T-helper 1 cell treated with Interleukin-12 subunit alpha and Interleukin-12 subunit beta and Interleukin-4 antibody, amounts not matched to agents 30 ng/mL and 1 ng/mL, for 36 hours (primary cell): ENCODE results near the gene TARS2. TPM values are rescaled to one million over a fixed set of nuclear protein-coding genes. Genes with fewer than 3 reads are reported as not detected.

Experiments used
- intact Hi-C: fragments of 100-400 bp; cut with micrococcal nuclease; formaldehyde crosslinking; loops from one replicate; pipeline ENCODE4 v1.15.1; 2024
- total RNA-seq: library from RNA; stranded (reverse); gene quantifications from 2 replicates; pipeline ENCODE4 v1.2.3, GENCODE V29; 2022

Gene TARS2
- total RNA-seq, 1 donor from 2014 or later: 40.8 TPM

DNA sequence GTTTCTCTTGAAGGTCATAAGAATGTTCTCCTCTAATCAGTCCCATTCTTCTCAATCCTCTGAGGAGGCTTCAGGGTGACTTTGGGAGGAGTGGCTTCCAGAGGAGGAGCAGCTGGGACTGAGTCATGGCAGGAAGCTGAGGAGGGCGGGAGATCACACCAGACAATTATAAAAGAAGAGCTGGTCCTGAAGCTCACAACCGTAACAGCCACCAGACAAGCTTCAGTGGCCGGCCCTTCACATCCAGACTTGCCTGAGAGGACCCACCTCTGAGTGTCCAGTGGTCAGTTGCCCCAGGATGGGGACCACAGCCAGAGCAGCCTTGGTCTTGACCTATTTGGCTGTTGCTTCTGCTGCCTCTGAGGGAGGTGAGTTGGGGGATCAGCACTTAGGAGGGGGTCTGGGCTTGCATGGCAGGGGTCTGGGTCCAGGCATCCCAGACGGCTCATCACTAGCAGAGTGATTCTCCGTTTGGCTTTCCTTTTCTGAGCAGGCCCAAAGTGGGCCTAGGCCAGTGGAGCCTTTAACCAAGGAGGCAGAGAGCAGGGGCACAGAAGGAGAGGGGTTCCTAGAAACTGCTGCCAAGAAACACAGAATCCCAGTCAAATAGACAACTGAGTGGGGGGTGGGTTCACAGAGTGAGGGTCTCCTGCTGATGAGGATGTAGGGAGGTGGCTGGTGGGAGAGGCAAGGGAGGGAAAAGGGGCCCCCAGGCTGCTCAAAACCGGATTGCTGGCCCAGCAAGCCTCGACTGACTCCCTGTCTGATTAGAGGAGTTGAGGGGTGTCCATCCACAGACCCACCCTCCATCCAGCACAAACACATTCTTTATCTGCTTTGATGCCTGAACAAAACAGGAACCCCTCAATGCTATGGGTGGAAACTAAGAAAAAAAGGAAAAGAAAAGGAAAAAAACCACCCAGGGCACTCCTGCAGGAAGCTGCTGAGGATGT, 21.0 kb downstream of the TARS2 start, which contains the start of gene ECM1:
TSS of gene ECM1 (plus strand) at position 198 of the 953 bp plus-strand sequence. CDS start at position 299, 101 bp downstream.
- intact Hi-C loops: loop anchor here (2.0 kb wide), 1 partner anchor 43 kb away; no protein-coding TSS in a partner anchor

DNA sequence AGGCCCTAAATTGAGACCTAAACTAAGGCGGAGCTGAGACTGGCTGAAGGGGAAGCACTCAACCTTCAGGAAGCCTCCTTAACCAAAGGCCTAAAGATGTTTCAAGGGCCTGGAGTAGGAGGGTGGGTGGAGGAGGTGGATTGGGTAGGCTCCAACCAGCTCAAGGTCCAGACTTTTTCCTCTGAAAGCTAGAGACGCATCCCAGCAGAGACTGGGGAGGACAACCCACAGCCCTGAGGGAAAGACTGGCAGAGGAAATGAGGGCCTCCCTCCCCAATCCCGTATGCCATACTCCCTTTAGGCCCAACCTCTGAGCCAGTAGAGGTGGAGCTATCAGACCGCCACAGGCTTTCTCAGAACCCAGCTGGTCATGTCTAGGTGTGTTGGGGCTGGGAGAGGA, 21.8 kb downstream of the TARS2 start:
- intact Hi-C loops: no loop called here

DNA sequence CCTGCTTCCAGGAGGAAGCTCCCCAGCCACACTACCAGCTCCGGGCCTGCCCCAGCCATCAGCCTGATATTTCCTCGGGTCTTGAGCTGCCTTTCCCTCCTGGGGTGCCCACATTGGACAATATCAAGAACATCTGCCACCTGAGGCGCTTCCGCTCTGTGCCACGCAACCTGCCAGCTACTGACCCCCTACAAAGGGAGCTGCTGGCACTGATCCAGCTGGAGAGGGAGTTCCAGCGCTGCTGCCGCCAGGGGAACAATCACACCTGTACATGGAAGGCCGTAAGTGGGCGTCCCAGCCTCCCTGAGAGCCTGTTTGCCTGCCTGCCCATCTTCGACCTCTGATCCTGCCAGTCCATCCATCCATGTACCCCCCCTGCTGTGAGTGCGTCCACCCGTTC, 24.3 kb downstream of the TARS2 start:
- intact Hi-C loops: no loop called here

DNA sequence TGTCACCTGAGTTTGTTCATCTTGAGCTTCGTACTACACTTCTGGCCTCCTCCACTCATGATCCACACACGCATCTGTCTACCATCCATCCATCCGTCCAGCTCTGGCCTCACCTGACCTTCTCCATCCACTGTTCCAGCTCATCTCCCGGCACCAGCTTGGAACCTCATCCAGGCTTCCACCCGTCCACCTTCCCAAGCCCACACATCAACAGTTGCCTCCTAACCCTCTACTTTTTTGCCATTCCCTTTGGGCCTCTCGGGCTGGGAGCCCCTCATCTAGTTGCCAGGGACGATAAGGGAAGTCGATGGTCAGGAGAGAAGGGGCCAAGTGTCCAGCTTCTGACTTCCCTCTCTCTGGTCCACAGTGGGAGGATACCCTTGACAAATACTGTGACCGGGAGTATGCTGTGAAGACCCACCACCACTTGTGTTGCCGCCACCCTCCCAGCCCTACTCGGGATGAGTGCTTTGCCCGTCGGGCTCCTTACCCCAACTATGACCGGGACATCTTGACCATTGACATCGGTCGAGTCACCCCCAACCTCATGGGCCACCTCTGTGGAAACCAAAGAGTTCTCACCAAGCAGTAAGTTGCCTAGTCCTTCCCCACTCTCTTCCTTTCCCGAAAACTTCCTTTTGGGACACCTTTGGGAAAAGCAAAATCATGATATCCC, 24.9 kb downstream of the TARS2 start:
- intact Hi-C loops: no loop called here

DNA sequence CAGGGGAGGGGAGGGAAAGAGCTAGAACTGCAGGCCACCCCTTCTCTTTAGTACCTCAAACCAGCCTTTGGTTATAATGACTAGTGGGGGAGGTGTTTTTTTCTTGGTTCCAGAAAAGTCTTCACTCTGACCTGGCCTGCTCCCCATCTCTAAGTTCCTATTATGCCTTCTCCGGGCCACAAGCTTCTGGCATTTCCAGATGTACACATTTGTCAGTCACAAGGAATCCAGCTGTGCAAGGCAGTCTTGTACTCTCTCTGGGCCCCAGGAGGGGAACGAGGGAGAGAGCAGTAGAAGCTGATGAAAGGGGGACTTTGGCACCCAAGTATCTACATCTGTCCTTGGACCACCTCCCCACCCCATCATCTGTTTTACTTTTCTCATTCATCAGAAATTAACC, 25.6 kb downstream of the TARS2 start:
- intact Hi-C loops: no loop called here

DNA sequence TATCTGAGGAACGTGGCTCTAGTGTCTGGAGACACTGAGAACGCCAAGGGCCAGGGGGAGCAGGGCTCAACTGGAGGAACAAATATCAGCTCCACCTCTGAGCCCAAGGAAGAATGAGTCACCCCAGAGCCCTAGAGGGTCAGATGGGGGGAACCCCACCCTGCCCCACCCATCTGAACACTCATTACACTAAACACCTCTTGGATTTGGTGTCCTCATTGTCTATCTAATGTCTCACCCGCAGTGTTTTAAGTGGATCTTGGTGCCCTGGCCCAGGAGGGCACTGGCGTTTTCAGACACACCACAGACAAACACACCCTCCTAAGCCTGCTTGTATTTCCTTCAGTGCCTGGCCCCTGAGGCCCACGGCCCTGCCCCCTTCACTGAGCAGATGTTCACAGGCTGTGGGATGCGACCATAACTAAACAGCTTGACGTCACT, 26.2 kb downstream of the TARS2 start:
- intact Hi-C loops: no loop called here

DNA sequence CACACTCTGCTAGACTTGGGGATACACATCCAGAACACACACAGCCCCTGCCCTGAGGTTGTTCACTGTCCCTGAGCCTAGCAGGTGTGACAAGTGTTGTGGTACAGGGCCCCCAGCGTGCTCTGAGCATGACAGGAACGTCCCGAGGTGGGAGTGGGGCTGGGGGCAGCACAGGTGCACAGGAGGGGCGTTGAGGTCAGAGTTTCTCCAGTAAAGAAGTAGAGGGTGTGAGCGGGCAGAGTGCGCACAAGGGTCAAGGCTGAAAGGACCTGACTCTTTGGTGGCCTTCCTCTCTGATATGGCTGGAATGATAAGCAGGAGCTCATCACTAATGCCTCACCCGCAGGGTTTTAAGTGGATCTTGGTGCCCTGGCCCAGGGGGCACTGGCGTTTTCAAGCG, 27.0 kb downstream of the TARS2 start:
- intact Hi-C loops: no loop called here

DNA sequence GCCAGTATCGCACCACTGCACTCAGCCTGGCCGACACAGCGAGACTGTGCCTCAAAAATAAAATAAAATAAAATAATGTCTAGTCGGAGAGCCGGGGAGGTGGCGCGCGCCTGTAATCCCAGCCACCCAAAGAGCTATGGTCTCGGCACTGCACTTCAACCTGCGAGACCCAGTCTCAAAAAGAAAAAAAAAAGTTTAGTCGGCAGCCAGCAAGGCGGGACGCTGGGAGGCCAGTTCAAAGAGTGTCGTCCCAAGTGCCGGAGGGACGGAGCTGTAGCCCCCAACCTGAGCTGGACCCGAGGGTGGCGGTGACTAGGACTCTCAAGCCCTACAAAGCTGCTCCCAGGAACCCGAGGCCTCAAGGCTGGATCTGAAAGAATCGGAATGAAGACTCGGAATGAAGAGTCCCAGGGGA, 27.7 kb downstream of the TARS2 start:
- intact Hi-C loops: loop anchor here (1.0 kb wide), 5 partner anchors 28 to 361 kb away; partner anchors contain the start of genes ARNT, MCL1, RPRD2 and TARS2

DNA sequence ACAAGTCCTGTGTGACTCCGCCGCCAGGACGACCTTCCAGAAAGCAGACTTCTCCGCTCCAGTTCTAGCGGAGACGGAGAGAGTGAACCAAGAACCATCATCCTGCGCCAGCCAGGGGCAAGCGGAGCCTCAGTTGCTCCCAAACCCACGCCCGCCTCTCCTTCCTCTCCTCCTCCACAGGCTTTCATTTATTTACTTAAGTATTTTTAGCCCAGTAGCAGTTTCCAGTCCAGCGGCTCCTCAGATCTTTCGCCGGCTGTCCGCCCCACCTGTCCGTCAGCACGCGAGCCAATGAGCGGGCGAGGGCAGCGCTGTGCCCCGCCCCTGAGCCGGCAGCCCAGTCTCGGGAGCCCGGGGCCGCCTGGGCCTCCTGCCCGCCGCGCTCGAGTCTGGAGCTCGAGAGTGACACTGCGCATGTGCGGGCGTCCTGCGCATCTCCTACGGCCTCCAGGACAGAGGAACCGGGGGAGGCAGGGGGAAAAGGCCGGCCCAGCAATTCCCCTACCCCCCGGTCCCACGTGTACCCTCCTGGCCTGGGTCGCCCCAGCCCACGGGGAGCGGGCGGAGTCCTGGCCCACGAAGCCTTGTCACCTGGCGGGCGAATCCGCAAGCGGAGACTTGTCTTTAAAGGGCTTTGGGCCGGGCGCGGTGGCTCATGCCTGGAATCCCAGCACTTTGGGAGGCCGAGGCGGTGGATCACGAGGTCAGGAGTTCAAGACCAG, 28.3 kb downstream of the TARS2 start, which contains the start of gene FALEC:
TSS of gene FALEC (plus strand) at position 425 of the 722 bp plus-strand sequence.
- intact Hi-C loops: loop anchor here (1.0 to 2.0 kb wide), 7 partner anchors 28 to 361 kb away; partner anchors contain the start of genes ARNT, MCL1, RPRD2 and TARS2

DNA sequence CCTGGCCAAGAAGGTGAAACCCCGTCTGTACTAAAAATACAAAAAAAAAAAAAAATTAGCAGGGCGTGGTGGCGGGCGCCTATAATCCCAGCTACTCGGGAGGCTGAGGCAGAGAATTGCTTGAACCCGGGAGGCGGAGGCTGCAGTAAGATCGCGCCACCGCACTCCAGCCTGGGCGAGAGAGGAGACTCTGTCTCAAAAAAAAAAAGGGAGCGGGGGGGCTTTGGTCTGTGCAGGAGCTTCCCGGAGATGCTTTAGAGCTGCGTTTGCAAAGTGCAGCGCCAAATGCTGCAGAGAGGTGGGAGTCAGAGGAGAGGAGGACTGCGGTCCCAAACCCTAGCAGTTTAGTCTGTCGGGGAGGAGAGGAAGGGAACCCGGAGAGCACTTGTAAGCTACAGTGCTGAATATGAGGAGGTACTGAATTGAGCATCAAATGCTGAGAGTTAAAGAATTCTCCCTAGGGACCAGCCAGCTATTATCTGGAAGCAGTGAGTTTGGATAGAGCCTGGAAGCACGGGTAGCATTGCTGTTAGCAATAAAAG, 28.9 kb downstream of the TARS2 start:
- intact Hi-C loops: loop anchor here (1.0 to 2.0 kb wide), 2 partner anchors 45 to 261 kb away; no protein-coding TSS in a partner anchor

DNA sequence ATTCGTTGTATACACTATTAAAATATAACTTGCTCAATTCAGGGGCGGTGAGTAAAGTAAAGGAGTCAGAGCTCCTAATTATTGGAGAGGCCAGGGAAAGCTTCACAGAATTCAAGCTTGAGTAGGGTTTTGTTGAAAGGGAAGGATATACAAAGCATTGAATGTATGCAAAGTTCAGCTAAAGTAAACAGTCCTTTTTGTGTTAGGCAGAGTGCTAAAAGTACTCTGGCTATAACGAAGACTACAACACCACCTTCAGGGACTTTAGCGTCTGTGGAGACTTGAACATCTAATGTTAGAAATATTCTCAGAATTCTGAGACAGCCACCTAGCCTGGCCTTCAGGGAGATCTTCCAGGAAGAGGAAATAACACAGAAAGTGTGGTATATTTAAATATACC, 29.4 kb downstream of the TARS2 start:
- intact Hi-C loops: loop anchor here (1.0 to 2.0 kb wide), 2 partner anchors 44 to 261 kb away; no protein-coding TSS in a partner anchor

DNA sequence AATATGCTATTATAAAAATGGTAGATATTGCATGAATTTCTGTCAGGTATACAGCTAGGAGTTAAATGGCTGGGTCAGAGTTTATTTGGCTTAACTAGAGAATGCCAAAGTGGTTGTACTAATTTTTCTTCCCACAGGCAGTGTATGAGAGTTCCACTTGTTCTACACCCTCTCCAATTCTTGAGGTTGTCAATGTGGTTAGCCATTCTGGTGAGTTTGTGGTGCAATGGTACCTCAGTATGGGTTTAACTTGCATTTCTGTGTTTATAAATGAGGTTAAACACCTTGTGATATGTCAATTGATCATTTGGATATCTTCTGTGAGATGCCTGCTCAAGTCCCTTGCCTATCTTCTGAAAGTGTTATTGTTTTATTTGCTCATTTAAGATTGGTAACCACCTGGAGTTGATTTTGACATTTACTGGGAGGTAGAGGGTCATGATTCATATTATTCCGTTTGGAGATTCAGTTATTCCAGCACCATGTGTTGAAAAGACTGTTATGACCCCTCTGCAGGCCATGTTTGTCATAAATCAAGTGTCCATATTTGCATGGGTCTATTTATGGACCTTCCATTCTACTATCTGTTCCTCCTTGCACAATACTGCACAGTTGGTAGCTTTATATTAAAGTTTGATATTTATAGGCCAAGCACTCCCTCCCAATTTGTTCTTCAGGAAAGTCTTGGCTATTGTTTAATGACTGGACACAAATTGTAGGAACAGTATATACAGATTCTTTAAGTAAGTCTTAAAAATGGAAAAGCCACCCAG, 34.2 kb downstream of the TARS2 start:
- intact Hi-C loops: no loop called here

DNA sequence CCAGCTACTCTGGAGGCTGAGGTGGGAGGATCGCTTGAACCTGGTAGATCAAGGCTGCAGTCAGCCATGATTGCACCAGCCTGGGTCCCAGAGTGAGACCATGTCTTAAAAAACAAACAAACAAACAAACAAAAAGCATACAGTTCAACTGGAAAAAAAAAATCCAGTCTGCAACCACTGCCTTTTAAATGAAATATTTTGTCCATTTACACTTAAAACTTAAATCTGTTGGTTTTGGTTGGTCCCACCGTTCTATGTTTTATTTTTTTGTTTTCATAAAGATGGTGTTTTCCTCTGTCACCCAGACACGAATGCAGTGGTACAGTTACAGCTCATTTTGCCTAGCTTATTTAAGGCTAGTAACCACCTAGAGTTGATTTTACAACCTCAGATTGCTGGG, 38.1 kb downstream of the TARS2 start:
- intact Hi-C loops: no loop called here

DNA sequence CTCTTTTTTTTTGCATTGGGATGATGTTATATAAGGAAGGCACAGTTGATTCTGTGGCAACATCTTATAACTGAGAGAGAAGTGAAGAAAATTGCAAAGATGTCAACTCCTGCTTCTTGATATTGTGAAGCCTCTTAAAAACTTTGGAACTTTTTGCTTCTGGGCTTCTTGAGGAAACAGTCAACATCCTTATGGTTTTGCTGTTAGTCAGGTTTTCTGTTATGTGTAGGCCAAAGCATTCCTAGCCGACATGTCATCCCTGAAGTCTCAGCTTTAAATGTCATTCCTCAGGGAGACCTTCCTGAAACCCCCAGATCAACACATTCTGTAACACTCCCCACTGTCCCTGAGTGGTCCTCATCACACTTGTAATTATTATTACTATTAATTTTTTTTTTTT, 41.0 kb downstream of the TARS2 start:
- intact Hi-C loops: no loop called here

DNA sequence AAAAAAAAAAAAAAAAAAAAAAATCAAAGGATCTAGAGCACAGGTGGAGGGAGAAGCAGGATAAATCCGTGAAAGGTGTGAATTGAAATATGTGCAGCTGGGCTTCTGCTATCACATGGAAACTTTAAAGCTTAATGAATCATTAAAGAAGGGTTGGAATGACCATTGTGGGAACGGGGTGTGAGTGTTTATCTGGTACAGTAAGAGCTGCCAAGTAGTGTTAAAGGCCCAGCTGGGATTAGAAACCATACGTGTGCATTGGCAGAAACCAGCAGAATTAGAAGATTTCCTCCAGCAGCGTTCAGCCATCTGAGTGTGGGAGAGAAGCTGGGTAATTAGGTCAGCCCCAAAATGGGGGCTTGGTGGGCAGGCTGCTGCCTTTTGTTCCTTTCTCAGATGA, 41.8 kb downstream of the TARS2 start:
- intact Hi-C loops: no loop called here

DNA sequence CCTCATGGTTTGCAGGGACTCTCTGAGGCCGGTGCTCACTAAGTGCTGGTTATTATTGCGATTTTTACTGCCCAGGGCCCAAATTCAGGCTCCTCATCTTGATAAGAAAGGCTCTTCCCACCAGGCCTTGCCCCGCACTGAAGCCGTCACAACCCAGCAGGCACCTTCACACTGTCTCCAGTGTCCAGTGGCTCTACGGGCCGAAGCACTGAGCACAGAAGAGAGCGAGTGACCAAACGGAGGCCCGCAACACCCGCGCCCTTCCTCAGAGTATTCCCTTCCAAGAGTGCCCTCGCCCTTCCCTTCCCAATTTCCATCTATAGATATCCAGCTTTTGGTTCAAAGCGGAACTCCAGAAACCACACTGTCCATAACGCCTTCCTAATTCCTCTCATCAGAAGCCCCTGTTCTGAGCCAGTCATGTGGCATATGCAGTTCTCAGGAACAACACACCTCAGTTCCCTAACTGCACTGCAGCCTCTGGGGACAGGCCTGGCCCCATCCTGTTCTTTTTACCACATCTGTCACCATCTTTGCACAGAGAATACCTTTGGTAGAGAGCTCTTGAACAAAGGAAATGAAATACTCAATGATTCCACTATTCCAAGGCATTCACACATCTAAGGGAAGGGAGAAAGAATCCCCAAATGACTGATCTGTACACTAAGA, 43.4 kb downstream of the TARS2 start:
- intact Hi-C loops: no loop called here

DNA sequence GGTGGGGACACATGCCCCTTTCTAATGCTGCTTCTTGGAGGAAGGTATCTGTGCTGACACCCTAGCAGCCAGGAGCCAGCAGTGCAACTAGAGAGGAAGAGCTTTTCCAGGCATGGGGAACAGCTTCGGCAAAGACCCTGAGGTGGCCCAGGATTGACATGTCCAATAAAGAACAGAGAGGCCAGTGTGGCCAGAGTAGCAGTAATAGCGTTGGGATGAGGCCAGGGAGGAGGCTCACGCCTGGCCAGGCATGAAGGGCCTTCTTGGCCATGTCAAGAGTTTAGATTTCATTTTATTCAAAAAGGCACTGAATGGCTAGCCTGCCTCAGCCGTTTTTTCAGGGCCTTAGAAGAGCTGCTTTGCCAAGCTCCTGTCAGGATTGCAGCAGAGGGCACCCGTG, 45.6 kb downstream of the TARS2 start:
- intact Hi-C loops: loop anchor here (1.0 kb wide), 3 partner anchors 46 to 278 kb away; partner anchors contain the start of gene TARS2

DNA sequence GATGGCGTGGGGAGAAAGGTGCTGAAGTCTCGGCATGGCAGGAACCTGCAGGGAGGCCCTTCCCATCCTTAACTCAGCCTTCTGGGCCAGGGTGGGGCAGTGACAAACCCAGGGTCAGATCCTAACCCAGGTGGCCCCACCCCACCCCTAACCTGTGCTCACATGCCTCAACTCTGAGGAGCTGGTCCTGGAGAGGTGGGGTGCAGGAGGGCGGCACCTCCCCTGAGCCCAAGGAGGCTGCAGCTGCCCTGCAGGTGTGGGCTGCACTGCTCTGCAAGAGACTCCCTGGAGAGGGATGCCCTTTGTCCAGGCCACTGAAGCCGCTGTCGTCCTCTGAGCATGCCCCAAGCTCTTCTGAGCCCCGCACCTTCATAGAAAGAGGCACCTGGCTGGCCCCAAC, 46.8 kb downstream of the TARS2 start:
- intact Hi-C loops: no loop called here

DNA sequence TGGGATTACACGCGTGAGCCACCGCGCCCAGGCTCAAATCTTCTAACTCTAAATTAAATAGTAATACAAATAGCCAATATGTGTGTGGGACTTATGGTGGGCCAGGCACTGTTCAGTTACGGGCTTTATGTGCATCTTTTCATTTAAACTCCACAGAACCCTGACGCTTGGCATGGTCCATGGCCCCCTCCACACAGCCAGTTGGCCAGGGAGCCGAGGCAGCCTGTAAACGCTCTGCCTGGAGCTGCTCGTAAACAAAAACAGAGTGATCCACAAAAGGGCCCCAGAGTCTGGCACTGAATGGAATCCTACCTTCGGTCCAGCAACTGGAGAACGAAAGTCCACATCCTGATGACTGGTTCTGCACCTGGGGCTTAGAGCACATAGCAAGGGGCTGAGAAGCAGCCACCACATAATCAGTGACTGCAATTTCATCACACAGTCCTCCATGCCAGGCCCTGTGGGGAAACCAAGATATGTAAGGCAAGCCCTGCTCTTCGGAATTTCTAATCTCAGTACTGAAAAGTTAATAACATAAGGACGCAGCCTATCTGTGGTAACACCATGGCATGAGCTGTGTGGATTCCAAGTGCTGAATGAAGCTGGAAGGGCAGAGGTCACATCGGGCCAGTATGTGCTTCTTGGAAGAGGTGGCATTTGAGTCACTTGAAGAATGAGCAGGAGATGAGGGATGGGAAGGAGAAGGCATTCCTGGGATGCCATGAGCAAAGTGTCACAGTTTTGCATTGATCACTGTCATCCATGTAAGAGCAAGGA, 48.5 kb downstream of the TARS2 start:
- intact Hi-C loops: no loop called here
